AG04449 (cell line): Measurements from ENCODE around the gene SKIL.

ENCODE experiments used
- CTCF ChIA-PET: fragments of 350-600 bp; formaldehyde crosslinking; extraction: SDS; loops from one replicate; lab custom pipeline; 2021; ENCODE audit warnings: antibody characterized with exemption; lab: Yijun Ruan, JAX
- POLR2A ChIA-PET: fragments of 400-600, 350-600 bp; formaldehyde crosslinking; extraction: SDS; loops from one replicate; lab custom pipeline; 2020; ENCODE audit warnings: antibody characterized with exemption, inconsistent platforms; lab: Yijun Ruan, JAX
- DNase-seq: peaks from one replicate; pipeline ENCODE4 v3.0.0-alpha.2; 2010; ENCODE audit warnings: low read depth, low spot score
- H3K4me3 ChIP-seq: 2 replicates; pipeline ENCODE4 v1.5.1; 2011; ENCODE audit warnings: low read depth, mild to moderate bottlenecking, control low read depth, low read length
- CTCF ChIP-seq: IDR thresholded peaks from one replicate; pipeline ENCODE4 v1.5.1; 2011; ENCODE audit warnings: mild to moderate bottlenecking, moderate library complexity, low read length, control low read depth, inconsistent platforms; ENCODE audit not compliant: insufficient read depth; ENCODE audit errors: missing control alignments

Gene SKIL

GRCh38 chr3:170356596-170357175 is 829 bp upstream of the SKIL start:
- ChIA-PET CTCF (interaction anchor here (1.0 to 1.9 kb wide), 6 partner anchors 10 to 453 kb away, joined by 3 to 9 read pairs (median 4); no protein-coding TSS in a partner anchor), POLR2A (interaction anchor here (0.6 to 2.5 kb wide), 7 partner anchors 10 to 513 kb away, joined by 3 to 7 read pairs (median 5); partner anchors contain the start of gene RPL22L1)
- peak overlapping the region; percentile 56 for H3K4me3 ChIP-seq
- no peak for TF ChIP-seq CTCF
- DNase-seq: no peak

GRCh38 chr3:170358042-170359010 is 811 bp downstream of the SKIL start:
- ChIA-PET POLR2A (interaction anchor here (1.1 to 2.5 kb wide), 4 partner anchors 8 to 511 kb away, joined by 3 to 7 read pairs (median 4); partner anchors contain the start of gene RPL22L1), CTCF (interaction anchor here (1.0 to 1.9 kb wide), 5 partner anchors 8 to 50 kb away, joined by 4 to 8 read pairs (median 4); no protein-coding TSS in a partner anchor)
- TF ChIP-seq CTCF: peak; percentile 72
- DNase-seq: no peak
- peak overlapping the region; percentile 83 for H3K4me3 ChIP-seq

DNA sequence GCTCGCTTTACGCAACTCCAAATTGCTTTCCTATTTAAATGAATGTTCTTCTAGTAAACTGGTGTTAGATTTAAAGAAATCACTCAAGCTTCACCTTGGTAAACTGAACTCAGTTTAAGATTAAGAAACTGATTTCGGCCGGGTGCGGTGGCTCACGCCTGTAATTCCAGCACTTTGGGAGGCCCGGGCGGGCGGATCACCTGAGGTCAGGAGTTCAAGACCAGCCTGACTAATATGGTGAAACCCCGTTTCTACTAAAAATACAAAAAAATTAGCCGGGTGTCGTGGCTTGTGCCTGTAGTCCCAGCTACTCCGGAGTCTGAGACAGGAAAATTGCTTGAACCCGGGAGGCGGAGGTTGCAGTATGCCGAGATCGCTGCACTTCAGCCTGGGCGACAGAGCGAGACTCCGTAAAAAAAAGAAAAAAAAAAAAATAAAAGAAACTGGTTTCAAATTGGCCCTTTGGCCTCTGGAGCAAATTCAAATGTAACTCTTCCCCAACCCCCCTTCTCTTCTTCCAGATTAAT is 1.7 kb downstream of the SKIL start:
- TF ChIP-seq CTCF: no peak
- CTCF ChIA-PET: interaction anchor here (1.0 kb wide), 2 partner anchors 10 to 50 kb away, joined by 4 to 5 read pairs; no protein-coding TSS in a partner anchor
- POLR2A ChIA-PET: no interaction called here
- peak overlapping the region; percentile 83 for H3K4me3 ChIP-seq
- DNase-seq: no peak

- CTCF ChIA-PET: interaction anchor here (1.0 kb wide), 1 partner anchor 9 kb away, joined by 4 read pairs; no protein-coding TSS in a partner anchor
- H3K4me3 ChIP-seq: no peak overlapping the region
- TF ChIP-seq CTCF: no peak
- POLR2A ChIA-PET: interaction anchor here (1.5 kb wide), 1 partner anchor 9 kb away, joined by 5 read pairs; no protein-coding TSS in a partner anchor
- DNase-seq: no peak
Measured at GRCh38 chr3:170360466-170360865, 3.0 kb downstream of the SKIL start.

GRCh38 chr3:170360916-170361315 is 3.4 kb downstream of the SKIL start:
- CTCF ChIA-PET: interaction anchor here (1.0 kb wide), 1 partner anchor 9 kb away, joined by 4 read pairs; no protein-coding TSS in a partner anchor
- no peak for TF ChIP-seq CTCF
- POLR2A ChIA-PET: interaction anchor here (1.5 kb wide), 1 partner anchor 8 kb away, joined by 5 read pairs; no protein-coding TSS in a partner anchor
- peak overlapping the region; percentile 6; the same call in 1 of the 2 replicates for H3K4me3 ChIP-seq
- no peak for DNase-seq
